ENCODE results near the gene RBM22.

RBM22 gene

DNA sequence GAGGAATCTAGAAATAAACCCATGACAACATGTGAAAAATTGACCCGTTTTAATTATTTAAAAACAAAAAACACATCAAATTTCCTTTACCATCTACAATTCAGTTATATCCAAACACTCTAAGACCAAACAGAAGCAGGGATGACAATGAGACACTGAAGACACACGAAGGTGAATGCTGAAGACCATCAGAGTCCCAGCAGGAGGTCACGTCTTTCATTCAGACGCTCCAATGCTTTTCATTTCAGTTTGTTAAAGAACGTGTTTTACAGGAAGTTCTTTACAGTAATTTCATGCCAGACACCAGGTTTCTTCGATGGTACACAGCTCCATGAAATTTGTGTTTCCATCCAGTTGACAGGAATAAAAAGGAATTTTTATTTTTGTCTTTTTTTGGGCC, 10.1 kb downstream of the RBM22 start:
- peaks cover 55% of the 10 kb centered on the region; the same call in 1 of the 2 replicates for H3K36me3 ChIP-seq (ENCODE audit: insufficient read depth, low read length)
- H3K27me3 ChIP-seq (ENCODE audit: insufficient read depth, low read length, poor library complexity, severe bottlenecking) = no peaks in the 10 kb centered on the region
- H3K9ac ChIP-seq (ENCODE audit: low read depth, low read length, poor library complexity, severe bottlenecking) = no peak overlapping the region
- no peak overlapping the region for H3K4me2 ChIP-seq (ENCODE audit: low read depth, low read length, poor library complexity, severe bottlenecking)
- TF ChIP-seq, protein P1, sequence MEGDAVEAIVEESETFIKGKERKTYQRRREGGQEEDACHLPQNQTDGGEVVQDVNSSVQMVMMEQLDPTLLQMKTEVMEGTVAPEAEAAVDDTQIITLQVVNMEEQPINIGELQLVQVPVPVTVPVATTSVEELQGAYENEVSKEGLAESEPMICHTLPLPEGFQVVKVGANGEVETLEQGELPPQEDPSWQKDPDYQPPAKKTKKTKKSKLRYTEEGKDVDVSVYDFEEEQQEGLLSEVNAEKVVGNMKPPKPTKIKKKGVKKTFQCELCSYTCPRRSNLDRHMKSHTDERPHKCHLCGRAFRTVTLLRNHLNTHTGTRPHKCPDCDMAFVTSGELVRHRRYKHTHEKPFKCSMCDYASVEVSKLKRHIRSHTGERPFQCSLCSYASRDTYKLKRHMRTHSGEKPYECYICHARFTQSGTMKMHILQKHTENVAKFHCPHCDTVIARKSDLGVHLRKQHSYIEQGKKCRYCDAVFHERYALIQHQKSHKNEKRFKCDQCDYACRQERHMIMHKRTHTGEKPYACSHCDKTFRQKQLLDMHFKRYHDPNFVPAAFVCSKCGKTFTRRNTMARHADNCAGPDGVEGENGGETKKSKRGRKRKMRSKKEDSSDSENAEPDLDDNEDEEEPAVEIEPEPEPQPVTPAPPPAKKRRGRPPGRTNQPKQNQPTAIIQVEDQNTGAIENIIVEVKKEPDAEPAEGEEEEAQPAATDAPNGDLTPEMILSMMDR (conservative IDR thresholded peaks at IDR 0.05; ENCODE audit: low read length) = no peak
- no peak for TF ChIP-seq EZH2phosphoT487 (IDR thresholded peaks at IDR 0.05; ENCODE audit: borderline replicate concordance)
- H2AFZ ChIP-seq (ENCODE audit: low read length) = no peak overlapping the region
- H3K4me3 ChIP-seq (ENCODE audit: low read length, poor library complexity, severe bottlenecking) = no peak overlapping the region
- no peaks in the 10 kb centered on the region for H3K79me2 ChIP-seq (ENCODE audit: insufficient read depth, low read length)
- no peaks in the 10 kb centered on the region for H3K9me2 ChIP-seq (replicated peaks; ENCODE audit: low read depth, low read length)
- H3F3A ChIP-seq (ENCODE audit: low read depth) = no peaks in the 10 kb centered on the region
- H4K20me1 ChIP-seq (ENCODE audit: insufficient read depth, low read length, poor library complexity, severe bottlenecking) = no peaks in the 10 kb centered on the region
- H3K4me1 ChIP-seq (ENCODE audit: insufficient read depth, low read length, poor library complexity, severe bottlenecking) = no peaks in the 10 kb centered on the region
- no peaks in the 10 kb centered on the region for H3K9me3 ChIP-seq (ENCODE audit: insufficient read depth, low read depth, low read length)

DNA sequence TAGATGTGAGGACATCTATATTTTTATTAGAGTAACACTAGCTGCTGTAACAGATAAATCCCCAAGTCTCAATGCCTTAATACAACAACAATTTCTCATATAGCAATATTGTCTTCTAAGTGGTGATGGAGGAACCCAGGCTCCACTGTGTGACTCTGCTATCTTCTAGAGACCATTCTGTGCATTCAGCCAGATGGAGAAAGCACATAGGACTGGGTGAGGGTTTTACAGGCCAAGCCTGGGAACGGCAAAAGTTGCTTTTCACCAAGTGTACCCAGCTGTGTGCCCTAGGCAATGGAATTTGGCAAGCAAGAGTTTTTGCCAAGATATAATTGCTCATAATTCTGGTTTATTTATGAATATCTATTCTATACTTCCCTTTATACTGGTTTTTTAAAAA, 11.7 kb downstream of the RBM22 start:
- H3K9me2 ChIP-seq (replicated peaks; ENCODE audit: low read depth, low read length) = no peaks in the 10 kb centered on the region
- H4K20me1 ChIP-seq (ENCODE audit: insufficient read depth, low read length, poor library complexity, severe bottlenecking) = no peaks in the 10 kb centered on the region
- no peak overlapping the region for H3K4me2 ChIP-seq (ENCODE audit: low read depth, low read length, poor library complexity, severe bottlenecking)
- H3K4me1 ChIP-seq (ENCODE audit: insufficient read depth, low read length, poor library complexity, severe bottlenecking) = no peaks in the 10 kb centered on the region
- H3K9me3 ChIP-seq (ENCODE audit: insufficient read depth, low read depth, low read length) = no peaks in the 10 kb centered on the region
- no peak overlapping the region for H3K4me3 ChIP-seq (ENCODE audit: low read length, poor library complexity, severe bottlenecking)
- no peaks in the 10 kb centered on the region for H3K79me2 ChIP-seq (ENCODE audit: insufficient read depth, low read length)
- H3F3A ChIP-seq (ENCODE audit: low read depth) = no peaks in the 10 kb centered on the region
- no peaks in the 10 kb centered on the region for H3K27me3 ChIP-seq (ENCODE audit: insufficient read depth, low read length, poor library complexity, severe bottlenecking)
- H3K36me3 ChIP-seq (ENCODE audit: insufficient read depth, low read length) = peaks cover 39% of the 10 kb centered on the region; the same call in 1 of the 2 replicates
- TF ChIP-seq, protein P1 (conservative IDR thresholded peaks at IDR 0.05; ENCODE audit: low read length) = no peak
- TF ChIP-seq EZH2phosphoT487 (IDR thresholded peaks at IDR 0.05; ENCODE audit: borderline replicate concordance) = no peak
- no peak overlapping the region for H3K9ac ChIP-seq (ENCODE audit: low read depth, low read length, poor library complexity, severe bottlenecking)
- H2AFZ ChIP-seq (ENCODE audit: low read length) = no peak overlapping the region

DNA sequence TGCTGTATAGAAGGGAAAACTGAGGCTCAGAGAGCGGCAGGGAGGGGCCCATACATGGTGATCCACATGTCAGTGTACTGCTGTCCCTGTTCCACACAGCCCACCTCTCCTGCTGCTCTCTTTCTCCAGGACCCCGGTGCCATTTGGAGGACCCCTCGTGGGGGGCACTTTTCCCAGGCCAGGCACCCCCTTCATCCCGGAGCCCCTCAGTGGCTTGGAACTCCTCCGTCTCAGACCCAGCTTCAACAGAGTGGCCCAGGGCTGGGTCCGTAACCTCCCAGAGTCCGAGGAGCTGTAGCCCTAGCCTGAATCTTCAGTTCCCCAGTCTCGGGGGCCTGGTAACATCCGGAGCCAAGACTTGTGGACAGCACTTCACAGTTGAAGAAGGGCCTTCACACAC, 24.3 kb downstream of the RBM22 start:
- no peak for TF ChIP-seq EZH2phosphoT487 (IDR thresholded peaks at IDR 0.05; ENCODE audit: borderline replicate concordance)
- TF ChIP-seq, protein P1 (conservative IDR thresholded peaks at IDR 0.05; ENCODE audit: low read length) = no peak

More for the DNA sequence above, 24.3 kb downstream of the RBM22 start:
- no peaks in the 10 kb centered on the region for H3K79me2 ChIP-seq (ENCODE audit: insufficient read depth, low read length)
- no peak overlapping the region for H2AFZ ChIP-seq (ENCODE audit: low read length)
- H4K20me1 ChIP-seq (ENCODE audit: insufficient read depth, low read length, poor library complexity, severe bottlenecking) = no peaks in the 10 kb centered on the region
- H3K36me3 ChIP-seq (ENCODE audit: insufficient read depth, low read length) = no peaks in the 10 kb centered on the region
- H3K9me3 ChIP-seq (ENCODE audit: insufficient read depth, low read depth, low read length) = no peaks in the 10 kb centered on the region
- H3K4me1 ChIP-seq (ENCODE audit: insufficient read depth, low read length, poor library complexity, severe bottlenecking) = no peaks in the 10 kb centered on the region
- no peak overlapping the region for H3K4me2 ChIP-seq (ENCODE audit: low read depth, low read length, poor library complexity, severe bottlenecking)
- H3K9me2 ChIP-seq (replicated peaks; ENCODE audit: low read depth, low read length) = no peaks in the 10 kb centered on the region
- H3F3A ChIP-seq (ENCODE audit: low read depth) = no peaks in the 10 kb centered on the region
- H3K4me3 ChIP-seq (ENCODE audit: low read length, poor library complexity, severe bottlenecking) = no peak overlapping the region
- H3K27me3 ChIP-seq (ENCODE audit: insufficient read depth, low read length, poor library complexity, severe bottlenecking) = no peaks in the 10 kb centered on the region
- no peak overlapping the region for H3K9ac ChIP-seq (ENCODE audit: low read depth, low read length, poor library complexity, severe bottlenecking)

Data from Loucy (cell line).